ENCODE results near the gene ITGA11.

ITGA11 gene

DNA sequence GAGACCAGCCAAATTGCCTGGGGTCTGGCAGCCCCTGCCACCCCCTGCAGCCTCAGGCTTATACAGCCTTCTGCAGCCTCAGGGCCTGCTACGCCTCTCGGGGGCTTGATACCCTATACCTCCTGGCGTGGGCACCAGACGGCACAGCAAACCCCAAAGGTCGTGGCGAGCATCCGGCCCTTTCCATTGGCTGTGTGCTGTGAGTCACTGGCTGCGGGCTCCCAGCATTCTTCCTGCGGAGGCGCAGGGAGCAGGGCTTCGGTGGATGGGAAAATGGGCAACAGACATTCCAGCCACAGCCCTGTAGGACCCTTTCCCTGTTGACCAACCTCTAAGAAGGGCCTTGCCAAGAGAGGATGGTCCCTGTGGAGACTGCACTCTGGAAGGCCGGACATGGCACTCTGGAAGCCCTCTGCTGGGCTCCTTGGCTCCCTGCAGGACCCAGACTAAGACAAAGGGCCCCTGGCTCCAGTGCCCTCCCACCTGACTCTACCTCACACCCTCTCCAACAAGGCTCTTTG, 59.6 kb downstream of the ITGA11 start:
- intact Hi-C loops (cut with DNase I): no loop called here
- peak in 15 of 42 donors; percentile 6 to 55 (median 23) for DNase-seq

- peak in 2 of 42 donors; percentile 5 to 11 for DNase-seq
- intact Hi-C loops (cut with DNase I): no loop called here
Measured at GRCh38 chr15:68371851-68372250, 60.1 kb downstream of the ITGA11 start.

DNA sequence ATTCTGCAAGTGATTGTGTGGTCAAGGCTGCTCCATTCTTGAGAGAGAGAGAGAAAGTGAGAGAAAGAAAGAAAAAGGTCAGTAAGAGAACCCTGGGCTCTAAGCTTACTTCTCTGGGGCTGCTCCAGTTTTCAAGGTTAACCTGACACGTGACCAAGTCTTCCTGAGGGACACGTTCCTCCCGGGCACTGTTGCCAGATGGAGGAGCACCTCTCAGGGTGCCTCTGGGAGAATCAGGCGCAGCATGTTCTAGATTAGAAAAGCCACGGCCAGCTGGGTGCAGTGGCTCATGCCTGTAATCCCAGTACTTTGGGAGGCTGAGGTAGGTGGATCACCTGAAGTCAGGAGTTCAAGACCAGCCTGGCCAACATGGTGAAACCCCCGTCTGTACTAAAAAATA, 60.8 kb downstream of the ITGA11 start:
- no peak for DNase-seq

DNA sequence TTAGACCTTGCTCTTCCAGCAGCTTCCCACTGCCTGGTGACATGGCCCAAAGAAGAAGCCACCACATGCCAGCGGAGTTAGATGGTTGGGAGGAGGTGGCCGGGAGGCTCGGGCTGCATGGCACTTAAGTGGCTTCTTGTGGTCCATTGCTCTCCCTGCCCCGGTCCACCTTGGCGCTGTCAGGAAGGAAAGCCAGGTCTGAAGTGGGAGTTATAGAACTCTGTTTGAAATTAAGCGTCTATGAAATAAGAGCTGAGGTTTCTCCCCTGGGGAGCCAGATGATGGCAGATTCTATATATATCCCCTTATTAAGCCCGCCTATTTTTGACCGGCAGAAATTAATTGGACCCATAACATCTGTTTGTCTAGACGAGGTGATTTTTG, 61.2 kb downstream of the ITGA11 start:
- intact Hi-C loops (cut with DNase I): no loop called here
- no peak for DNase-seq

More for the DNA sequence above, 60.8 kb downstream of the ITGA11 start:
- intact Hi-C loops (cut with DNase I): no loop called here

DNA sequence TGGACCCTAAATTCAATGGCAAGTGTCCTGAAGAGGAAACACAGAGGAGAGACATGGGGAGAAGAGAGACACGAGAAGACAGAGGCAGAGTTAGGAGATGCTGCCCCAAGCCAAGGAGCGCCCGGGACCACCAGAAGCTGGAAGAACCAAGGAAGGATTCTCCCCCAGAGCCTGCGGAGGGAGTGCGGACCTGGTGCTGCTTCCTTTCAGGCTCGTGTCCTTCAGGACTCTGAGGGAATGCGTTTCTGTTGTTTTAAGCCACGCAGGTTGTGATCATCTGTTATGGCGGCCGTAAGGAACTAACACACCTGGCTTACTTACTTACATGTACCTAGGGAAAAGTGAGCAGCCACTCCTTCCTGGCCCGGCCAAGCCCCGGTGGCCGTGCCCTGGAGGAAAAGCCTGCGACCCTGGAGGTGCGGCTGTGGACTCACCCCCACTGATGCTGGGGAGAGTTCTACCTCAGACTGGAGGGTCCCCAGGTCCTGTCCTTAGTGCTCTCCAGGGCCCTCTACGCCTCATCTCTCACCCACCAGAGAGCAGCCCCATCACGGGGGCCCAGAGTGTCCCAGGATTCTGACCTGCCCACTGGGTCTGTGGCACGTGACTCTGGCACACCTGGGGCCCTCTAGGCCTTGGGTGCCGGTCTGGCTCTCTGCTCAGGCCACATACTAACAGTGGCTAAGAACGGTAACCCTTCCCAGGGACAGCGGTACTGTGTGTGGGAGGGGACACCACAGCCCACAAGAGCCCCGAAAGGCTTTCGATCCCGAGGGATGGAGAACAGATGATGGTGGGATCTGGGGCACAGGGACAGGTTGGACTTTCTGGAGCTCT, 61.8 kb downstream of the ITGA11 start:
- no peak for DNase-seq
- intact Hi-C loops (cut with DNase I): loop anchor here (10.0 kb wide), 1 partner anchor 65 kb away; no protein-coding TSS in a partner anchor

- intact Hi-C loops (cut with DNase I): loop anchor here (10.0 kb wide), 1 partner anchor 64 kb away; no protein-coding TSS in a partner anchor
Measured at GRCh38 chr15:68368731-68369435, 63.1 kb downstream of the ITGA11 start.

GRCh38 chr15:68367992-68368391, 64.0 kb downstream of the ITGA11 start:
- DNase-seq: no peak
- intact Hi-C loops (cut with DNase I): loop anchor here (10.0 kb wide), 1 partner anchor 63 kb away; no protein-coding TSS in a partner anchor

More at GRCh38 chr15:68368731-68369435, 63.1 kb downstream of the ITGA11 start:
- no peak for DNase-seq

GRCh38 chr15:68367226-68367625, 64.7 kb downstream of the ITGA11 start:
- intact Hi-C loops (cut with DNase I): loop anchor here (10.0 kb wide), 1 partner anchor 62 kb away; no protein-coding TSS in a partner anchor
- DNase-seq: no peak

- no peak for DNase-seq
- intact Hi-C loops (cut with DNase I): loop anchor here (10.0 kb wide), 1 partner anchor 62 kb away; no protein-coding TSS in a partner anchor
Measured at GRCh38 chr15:68366314-68366713, 65.6 kb downstream of the ITGA11 start.

- intact Hi-C loops (cut with DNase I): loop anchor here (10.0 kb wide), 1 partner anchor 61 kb away; no protein-coding TSS in a partner anchor
- DNase-seq: no peak
Measured at GRCh38 chr15:68365770-68366169, 66.2 kb downstream of the ITGA11 start.

DNA sequence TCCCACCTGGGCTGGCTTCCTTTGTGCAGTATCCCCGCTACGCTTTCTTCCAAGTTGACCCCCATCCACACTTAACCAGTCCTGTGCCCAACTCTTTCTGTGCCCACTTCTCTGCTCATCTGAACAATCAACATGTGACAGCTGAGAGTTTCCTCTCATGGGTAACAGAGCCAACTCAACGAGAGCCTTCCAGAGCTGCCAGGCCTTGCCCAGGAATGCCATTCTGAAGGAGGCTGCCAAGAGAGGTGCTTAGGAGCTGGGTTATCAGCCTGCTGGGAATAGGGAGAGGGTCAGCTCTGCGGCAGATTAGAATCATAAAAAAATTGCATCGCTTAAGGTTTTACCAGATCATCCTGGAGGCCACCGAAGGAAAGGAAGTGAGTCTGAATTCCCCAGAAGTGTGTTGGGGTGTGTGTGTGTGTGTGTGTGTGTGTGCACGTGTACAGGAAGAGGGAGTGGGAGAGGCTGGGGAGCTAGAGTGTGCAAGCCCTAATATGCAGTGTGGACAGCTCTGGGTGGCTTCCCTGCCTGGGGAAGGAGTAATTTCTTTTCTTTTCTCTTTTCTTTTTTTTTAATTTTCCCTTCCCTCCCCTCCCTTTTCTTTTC, 66.7 kb downstream of the ITGA11 start:
- DNase-seq: peak in 1 of 42 donors; percentile 3
- intact Hi-C loops (cut with DNase I): loop anchor here (10.0 kb wide), 1 partner anchor 60 kb away; no protein-coding TSS in a partner anchor

DNA sequence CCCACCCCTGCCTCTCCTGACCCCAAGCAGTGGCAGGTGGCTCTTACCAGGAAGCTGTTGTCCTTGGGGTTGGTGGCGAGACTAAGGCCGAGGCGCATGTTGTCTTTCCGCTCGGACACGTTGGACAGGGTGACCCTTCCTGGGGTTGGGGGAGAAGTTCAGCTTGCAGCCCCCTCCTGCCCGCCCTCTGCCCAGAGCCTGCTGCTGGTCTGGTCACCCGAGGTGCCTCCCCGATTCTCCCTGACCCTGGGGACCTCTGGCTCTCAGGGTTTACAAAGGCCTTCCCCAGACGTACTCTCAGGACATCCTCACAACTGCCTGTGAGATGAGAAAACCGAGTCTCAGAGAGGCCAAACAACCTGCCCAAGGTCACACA, 67.3 kb downstream of the ITGA11 start:
- intact Hi-C loops (cut with DNase I): loop anchor here (10.0 kb wide), 1 partner anchor 60 kb away; no protein-coding TSS in a partner anchor
- DNase-seq: no peak

DNA sequence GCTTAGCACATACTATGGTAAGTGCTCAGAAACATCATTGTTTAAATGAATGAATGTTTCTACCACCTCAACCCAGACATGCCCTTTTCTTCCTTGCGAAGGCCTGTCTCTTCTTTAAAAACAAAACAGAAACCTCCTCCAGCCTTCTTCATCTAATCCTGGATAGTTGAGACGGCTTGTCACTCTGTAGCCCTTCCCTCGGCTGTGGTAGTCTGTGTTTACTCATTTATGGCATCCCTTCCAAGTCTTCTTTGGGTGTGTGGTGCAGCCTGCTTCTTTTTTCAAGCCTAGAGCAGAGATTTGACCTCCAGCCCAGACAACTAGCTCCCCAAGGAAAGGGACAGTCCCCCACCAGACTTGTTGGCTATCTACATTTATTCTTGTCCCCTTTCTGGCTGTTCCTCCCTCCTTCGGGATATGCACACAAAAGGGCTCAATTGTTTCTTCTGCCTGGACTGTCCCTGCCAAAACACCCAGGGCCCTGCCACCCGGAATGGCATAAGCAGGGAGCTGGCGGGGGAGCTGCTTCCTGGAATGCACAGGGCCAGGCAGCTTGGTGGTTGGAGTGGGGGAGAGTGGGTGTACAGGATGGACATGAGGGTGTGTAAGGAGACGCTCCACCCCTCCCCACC, 67.8 kb downstream of the ITGA11 start:
- peak in 39 of 42 donors; percentile 9 to 75 (median 46) for DNase-seq
- intact Hi-C loops (cut with DNase I): loop anchor here (10.0 kb wide), 1 partner anchor 59 kb away; no protein-coding TSS in a partner anchor

GRCh38 chr15:68363353-68363752, 68.6 kb downstream of the ITGA11 start:
- DNase-seq: no peak
- intact Hi-C loops (cut with DNase I): loop anchor here (10.0 kb wide), 1 partner anchor 59 kb away; no protein-coding TSS in a partner anchor

DNA sequence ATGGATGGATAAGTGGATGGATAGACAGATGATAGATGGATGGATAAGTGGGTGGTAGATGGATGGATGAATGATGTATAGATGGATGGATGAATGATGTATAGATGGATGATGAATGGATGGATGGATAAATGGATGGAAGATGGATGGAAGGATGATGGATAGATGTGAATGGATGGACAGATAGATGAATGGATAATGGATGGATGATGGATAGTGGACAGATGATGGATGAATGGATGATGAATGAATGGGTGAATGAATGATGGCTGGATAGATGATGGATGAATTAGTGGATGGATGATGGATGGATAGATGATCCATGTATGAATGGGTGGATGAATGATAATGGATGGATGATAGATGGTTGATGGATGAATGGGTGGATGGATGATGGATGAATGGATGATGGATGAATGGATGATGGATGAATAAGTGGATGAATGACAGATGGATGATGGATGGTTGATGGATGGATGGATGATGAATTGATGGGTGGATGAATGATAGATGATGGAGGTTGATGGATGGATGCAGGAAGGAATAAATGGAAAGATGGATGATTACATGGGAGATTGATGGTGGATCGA, 69.3 kb downstream of the ITGA11 start:
- intact Hi-C loops (cut with DNase I): loop anchor here (10.0 kb wide), 1 partner anchor 58 kb away; no protein-coding TSS in a partner anchor
- no peak for DNase-seq

DNA sequence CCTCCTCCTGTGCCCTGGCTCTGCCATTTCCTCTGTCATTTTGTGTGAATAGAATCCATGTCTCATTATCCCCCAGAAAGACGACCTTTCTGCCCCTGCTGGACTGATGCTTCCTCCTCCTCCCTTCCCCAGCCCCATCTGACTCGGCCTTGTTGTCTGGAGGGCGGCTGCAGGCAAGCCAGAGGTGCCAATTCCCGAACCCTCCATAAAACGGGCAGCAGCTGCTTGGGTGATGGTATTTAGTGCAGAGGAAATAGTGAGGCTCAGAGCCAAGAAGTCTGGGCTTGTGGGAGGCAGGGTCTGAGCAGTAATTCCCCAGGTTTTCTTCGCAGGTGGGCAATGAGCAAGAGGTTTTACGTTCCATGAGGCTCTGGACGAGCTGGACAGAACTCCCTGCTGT, 71.2 kb downstream of the ITGA11 start:
- DNase-seq: no peak
- intact Hi-C loops (cut with DNase I): loop anchor here (10.0 kb wide), 1 partner anchor 56 kb away; no protein-coding TSS in a partner anchor

- intact Hi-C loops (cut with DNase I): no loop called here
- DNase-seq: no peak
Measured at GRCh38 chr15:68356778-68357177, 75.2 kb downstream of the ITGA11 start.

DNA sequence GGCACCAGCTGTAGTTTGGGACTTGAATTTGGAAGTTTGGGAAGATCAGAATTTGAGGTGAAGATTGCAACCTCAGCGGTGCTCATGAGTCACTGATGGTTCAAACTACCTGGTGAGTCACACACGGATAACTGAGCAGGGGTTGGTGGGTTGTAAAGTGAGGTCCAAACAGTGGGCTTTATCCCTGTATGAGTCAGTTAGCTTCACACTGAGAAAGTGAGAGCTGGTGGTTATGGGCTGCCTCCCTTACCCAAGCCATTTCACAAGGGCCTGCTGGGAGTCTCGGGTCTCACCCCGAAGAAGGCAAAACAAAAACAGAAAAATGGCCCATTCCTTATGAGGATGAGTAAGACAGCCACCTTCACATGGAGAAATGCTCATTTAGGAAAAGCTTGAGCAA, 77.0 kb downstream of the ITGA11 start:
- DNase-seq: no peak
- intact Hi-C loops (cut with DNase I): no loop called here
